SK-N-MC (cell line): ENCODE results near the gene OSTC.

Source experiments
- EZH2 ChIP-seq: fragments of 200-600 bp; sonication (generic); IDR thresholded peaks from one replicate; pipeline ENCODE4 v1.6.1; 2017; ENCODE audit warnings: antibody characterized with exemption
- POLR2AphosphoS5 ChIP-seq: IDR thresholded peaks from 2 replicates; pipeline ENCODE4 v1.6.1; 2012; ENCODE audit warnings: mild to moderate bottlenecking, low read depth, low read length, borderline replicate concordance

GRCh38 chr4:108636246-108636645 lies 14.2 kb upstream of the OSTC start:
- TF ChIP-seq EZH2 (no peak), POLR2AphosphoS5 (no peak)
